GM23338 (cell line): ENCODE measurements around the gene RESP18. TPM values are rescaled to one million over a fixed set of nuclear protein-coding genes. Genes with fewer than 3 reads are reported as not detected.

Source experiments
- ATAC-seq: fragments of 200-7000 bp; cut with Tn5 transposase; 3 replicates; pipeline ENCODE4 v1.9.1; 2020
- DNase-seq: peaks from one replicate; pipeline ENCODE4 v3.0.0-alpha.2; 2015; ENCODE audit warnings: low spot score
- H2AFZ ChIP-seq: fragments of 200-600 bp; sonication (generic); 2 replicates; pipeline ENCODE4 v1.8.0; 2016; ENCODE audit warnings: antibody characterized with exemption, mild to moderate bottlenecking, moderate library complexity
- H3F3A ChIP-seq: fragments of 200-600 bp; sonication (generic); replicated peaks from 2 replicates; pipeline ENCODE4 v1.8.0; 2017; ENCODE audit warnings: antibody characterized with exemption, mixed run types, low read depth
- H3K27ac ChIP-seq: fragments of 200-600 bp; sonication (generic); 2 replicates; pipeline ENCODE4 v1.6.1; 2016; ENCODE audit warnings: low read depth
- H3K27me3 ChIP-seq: fragments of 200-600 bp; sonication (generic); 2 replicates; pipeline ENCODE4 v1.8.0; 2016; ENCODE audit warnings: mild to moderate bottlenecking, mixed run types, moderate library complexity; ENCODE audit not compliant: insufficient read depth
- H3K36me3 ChIP-seq: fragments of 200-600 bp; sonication (generic); 2 replicates; pipeline ENCODE4 v1.8.0; 2016; ENCODE audit warnings: mild to moderate bottlenecking; ENCODE audit not compliant: insufficient read depth
- H3K4me1 ChIP-seq: fragments of 200-600 bp; sonication (generic); 2 replicates; pipeline ENCODE4 v1.8.0; 2016; ENCODE audit warnings: mild to moderate bottlenecking, moderate library complexity; ENCODE audit not compliant: insufficient read depth
- H3K4me2 ChIP-seq: fragments of 200-600 bp; sonication (generic); 2 replicates; pipeline ENCODE4 v1.7.1; 2017; ENCODE audit warnings: mixed run types
- H3K4me3 ChIP-seq: fragments of 200-600 bp; sonication (generic); 2 replicates; pipeline ENCODE4 v1.6.1; 2016; ENCODE audit warnings: mixed run types
- H3K79me2 ChIP-seq: fragments of 200-600 bp; sonication (generic); replicated peaks from 2 replicates; pipeline ENCODE4 v1.8.0; 2017; ENCODE audit warnings: mild to moderate bottlenecking; ENCODE audit not compliant: insufficient read depth
- H3K9me2 ChIP-seq: fragments of 200-600 bp; sonication (generic); 2 replicates; pipeline ENCODE4 v1.8.0; 2017; ENCODE audit not compliant: insufficient read depth
- H4K20me1 ChIP-seq: fragments of 200-600 bp; sonication (generic); replicated peaks from 2 replicates; pipeline ENCODE4 v1.8.0; 2017; ENCODE audit warnings: mild to moderate bottlenecking; ENCODE audit not compliant: insufficient read depth
- H3K27ac Mint-ChIP-seq: 2 replicates; pipeline ENCODE4 v1.8.0; 2020; ENCODE audit warnings: inconsistent platforms, mild to moderate bottlenecking, moderate library complexity, mixed read lengths
- H3K27me3 Mint-ChIP-seq: 3 replicates; pipeline ENCODE4 v1.8.0; 2022; ENCODE audit warnings: low read depth, mild to moderate bottlenecking, moderate library complexity, mixed read lengths, inconsistent platforms; ENCODE audit not compliant: insufficient read depth, poor library complexity
- H3K36me3 Mint-ChIP-seq: 3 replicates; pipeline ENCODE4 v1.8.0; 2021; ENCODE audit warnings: low read depth, mild to moderate bottlenecking, inconsistent platforms, moderate library complexity, mixed read lengths
- H3K4me1 Mint-ChIP-seq: 3 replicates; pipeline ENCODE4 v1.8.0; 2020; ENCODE audit warnings: mild to moderate bottlenecking, inconsistent platforms, mixed read lengths
- H3K4me3 Mint-ChIP-seq: 3 replicates; pipeline ENCODE4 v1.8.0; 2021; ENCODE audit warnings: moderate library complexity, mild to moderate bottlenecking, inconsistent platforms, mixed read lengths
- H3K9me3 Mint-ChIP-seq: 3 replicates; pipeline ENCODE4 v1.8.0; 2020; ENCODE audit warnings: moderate library complexity, mild to moderate bottlenecking, inconsistent platforms, mixed read lengths
- CREB1 ChIP-seq: fragments of 250-450 bp; sonication (Bioruptor Pico); IDR thresholded peaks from 2 replicates; pipeline ENCODE4 v1.5.0; 2020; ENCODE audit warnings: low read depth, mild to moderate bottlenecking, moderate library complexity
- EZH2 ChIP-seq: fragments of 200-600 bp; sonication (generic); IDR thresholded peaks from one replicate; pipeline ENCODE4 v1.8.0; 2017; ENCODE audit warnings: antibody characterized with exemption, mild to moderate bottlenecking, low read depth; ENCODE audit not compliant: unreplicated experiment
- EZH2phosphoT487 ChIP-seq: fragments of 200-600 bp; sonication (generic); IDR thresholded peaks from one replicate; pipeline ENCODE4 v1.8.1; 2018; ENCODE audit warnings: antibody characterized with exemption; ENCODE audit not compliant: unreplicated experiment
- JUNB ChIP-seq: IDR thresholded peaks from one replicate; pipeline ENCODE4 v1.6.1; 2016; ENCODE audit warnings: antibody characterized with exemption; ENCODE audit not compliant: unreplicated experiment
- NANOG ChIP-seq: IDR thresholded peaks from 2 replicates; pipeline ENCODE4 v1.6.1; 2016; ENCODE audit warnings: antibody characterized with exemption, borderline replicate concordance
- REST ChIP-seq: IDR thresholded peaks from one replicate; pipeline ENCODE4 v1.6.1; 2018; ENCODE audit warnings: antibody characterized with exemption; ENCODE audit not compliant: unreplicated experiment
- ZNF331 ChIP-seq: fragments of 250-450 bp; sonication (Bioruptor Pico); IDR thresholded peaks from 2 replicates; pipeline ENCODE4 v1.5.0; 2020; ENCODE audit warnings: low read depth, mild to moderate bottlenecking, moderate library complexity
- ZNF462 ChIP-seq: fragments of 250-450 bp; sonication (Bioruptor Pico); IDR thresholded peaks from 2 replicates; pipeline ENCODE4 v1.5.0; 2020; ENCODE audit warnings: mild to moderate bottlenecking, moderate library complexity
- polyA plus RNA-seq: library from polyadenylated mRNA; unstranded; fragments of >200 nt; fragmentation: Nextera tagmentation; extraction: Ambion mirVana; gene quantifications from 2 replicates; pipeline ENCODE4 v1.2.1, GENCODE V29; 2016
- total RNA-seq: library from RNA; depleted of rRNA; stranded (reverse); fragments of >200 nt; shearing (Covaris generic); gene quantifications from 2 replicates; pipeline ENCODE4 v1.2.3, GENCODE V29; 2014

Gene RESP18
- total and polyA plus RNA-seq, 2 experiments from 2014 or later, result not detected

DNA sequence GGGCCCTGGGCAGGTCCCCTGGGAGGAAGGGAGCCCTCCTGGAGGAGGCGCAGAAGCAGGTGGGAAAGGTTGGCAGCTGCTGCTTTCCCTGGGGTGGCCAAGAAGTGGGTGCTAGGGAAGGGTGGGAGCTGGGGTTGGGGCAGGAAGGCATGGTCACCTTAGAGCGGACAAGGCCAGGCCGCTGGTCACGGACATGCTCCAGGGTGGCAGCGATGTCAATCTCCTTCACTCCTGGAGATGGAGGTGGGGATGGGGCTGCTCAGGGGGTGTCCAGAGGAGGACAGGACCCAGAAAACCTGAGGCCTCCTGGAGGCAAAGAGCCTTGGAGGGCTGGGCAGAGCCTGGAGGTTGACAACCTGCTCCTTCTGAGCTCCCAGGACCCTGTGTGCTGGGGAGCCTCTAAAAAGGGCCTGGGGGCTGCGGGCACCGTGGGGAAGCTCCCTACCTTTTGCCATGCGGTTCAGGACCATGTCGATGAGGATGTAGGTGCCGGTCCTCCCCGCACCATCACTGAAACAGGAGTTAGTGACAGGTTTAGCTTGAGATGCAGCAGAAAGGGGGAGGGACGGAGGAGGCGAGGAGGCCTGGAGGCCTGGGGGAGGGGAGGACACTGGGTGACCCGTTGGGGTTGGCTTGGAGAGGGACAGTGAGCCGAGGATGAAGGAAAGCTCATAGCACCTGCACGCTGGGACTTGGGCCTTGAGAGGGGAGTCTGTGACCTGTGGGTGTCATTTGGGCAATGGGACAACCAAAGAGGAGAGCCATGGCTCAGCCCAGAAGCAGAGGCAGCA, 42.0 kb downstream of the RESP18 start:
- H3K27me3 Mint-ChIP-seq, result peaks cover 18% of the 10 kb centered on the region
- Histone ChIP-seq H3K9me2 (no peaks in the 10 kb centered on the region), H3K4me2 (no peak overlapping the region), H3K27me3 (peaks cover 12% of the 10 kb centered on the region), H3K4me1 (peaks cover 5% of the 10 kb centered on the region; the same call in 1 of the 2 replicates), H3K79me2 (no peaks in the 10 kb centered on the region), H3K27ac (no peak overlapping the region), H3F3A (peaks cover 5% of the 10 kb centered on the region; the same call in 1 of the 2 replicates), H4K20me1 (no peaks in the 10 kb centered on the region; the same call in 1 of the 2 replicates), H2AFZ (no peak overlapping the region), H3K36me3 (no peaks in the 10 kb centered on the region), H3K4me3 (no peak overlapping the region)
- no peaks in the 10 kb centered on the region; the same call in 2 of the 3 replicates for H3K36me3 Mint-ChIP-seq
- H3K4me3 Mint-ChIP-seq, result no peak overlapping the region
- H3K27ac Mint-ChIP-seq, result no peak overlapping the region
- ATAC-seq (no peak), DNase-seq (no peak)
- no peak for TF ChIP-seq EZH2phosphoT487
- TF ChIP-seq EZH2, result no peak
- no peak for TF ChIP-seq NANOG
- peaks cover 10% of the 10 kb centered on the region for H3K4me1 Mint-ChIP-seq
- H3K9me3 Mint-ChIP-seq, result no peaks in the 10 kb centered on the region; the same call in 1 of the 3 replicates

GRCh38 chr2:219289537-219290361, 42.8 kb downstream of the RESP18 start:
- Histone ChIP-seq H3K36me3 (no peaks in the 10 kb centered on the region), H3K27me3 (peaks cover 7% of the 10 kb centered on the region; the same call in 1 of the 2 replicates), H3K4me3 (no peak overlapping the region), H3K27ac (no peak overlapping the region), H3K4me2 (no peak overlapping the region), H4K20me1 (no peaks in the 10 kb centered on the region; the same call in 1 of the 2 replicates), H3K79me2 (no peaks in the 10 kb centered on the region), H3F3A (no peaks in the 10 kb centered on the region), H3K9me2 (no peaks in the 10 kb centered on the region), H2AFZ (no peak overlapping the region), H3K4me1 (peaks cover 7% of the 10 kb centered on the region; the same call in 1 of the 2 replicates)
- no peak overlapping the region for H3K4me3 Mint-ChIP-seq
- H3K4me1 Mint-ChIP-seq, result peaks cover 12% of the 10 kb centered on the region
- ATAC-seq, result no peak
- no peak overlapping the region for H3K27ac Mint-ChIP-seq
- H3K9me3 Mint-ChIP-seq, result no peaks in the 10 kb centered on the region; the same call in 2 of the 3 replicates
- H3K27me3 Mint-ChIP-seq, result peaks cover 16% of the 10 kb centered on the region
- no peaks in the 10 kb centered on the region for H3K36me3 Mint-ChIP-seq
- no peak for DNase-seq
- TF ChIP-seq EZH2 (no peak), CREB1 (CRISPR knock-in tag) (no peak), REST (no peak), NANOG (no peak), JUNB (no peak), EZH2phosphoT487 (no peak), ZNF331 (CRISPR knock-in tag) (no peak), ZNF462 (no peak)
